Stimulated activated CD8-positive, alpha-beta memory T cell treated with anti-CD3 and anti-CD28 coated beads, Interleukin-7, amount 100 ng/mL, for 4 hours (primary cell): ENCODE results near the gene EFNA1.

Experiments used
- DNase-seq, 2 donors: peaks; one replicate each; pipeline ENCODE4 v3.0.0-alpha.2; 2020; ENCODE audit warnings: low read depth in 2 of 2

EFNA1 gene

GRCh38 chr1:155174324-155175280 lies 46.9 kb downstream of the EFNA1 start:
- peak in 1 of 2 donors; percentile 41 for DNase-seq

- DNase-seq, result no peak
Observed at GRCh38 chr1:155175281-155175926, 47.7 kb downstream of the EFNA1 start.

GRCh38 chr1:155175927-155176371 lies 48.3 kb downstream of the EFNA1 start:
- no peak for DNase-seq

- peak; percentile 69 to 75 for DNase-seq
Observed at GRCh38 chr1:155176544-155177071, 48.9 kb downstream of the EFNA1 start.

- no peak for DNase-seq
Observed at GRCh38 chr1:155177192-155177917, 49.7 kb downstream of the EFNA1 start.

- DNase-seq, result no peak
Observed at GRCh38 chr1:155177918-155178281, 50.2 kb downstream of the EFNA1 start.

- no peak for DNase-seq
Observed at GRCh38 chr1:155178441-155179111, 50.9 kb downstream of the EFNA1 start.

- no peak for DNase-seq
Observed at GRCh38 chr1:155179112-155180031, 51.7 kb downstream of the EFNA1 start.

- no peak for DNase-seq
Observed at GRCh38 chr1:155181371-155182051, 53.8 kb downstream of the EFNA1 start.

GRCh38 chr1:155182052-155182550 lies 54.4 kb downstream of the EFNA1 start:
- DNase-seq, result no peak

GRCh38 chr1:155183775-155184221 lies 56.1 kb downstream of the EFNA1 start:
- DNase-seq, result no peak

- DNase-seq, result no peak
Observed at GRCh38 chr1:155184351-155184811, 56.7 kb downstream of the EFNA1 start.
